A549 (cell line): Measurements from ENCODE around the gene DDX56. TPM values are rescaled to one million over a fixed set of nuclear protein-coding genes. Genes with fewer than 3 reads are reported as not detected.

Experiments used
- ATAC-seq, 2 experiments: fragments of 200-7000 bp in 1 of 2; fragments of >200 bp in 1 of 2; cut with Nextera tagmentation in 1 of 2; cut with Tn5 transposase in 1 of 2; 3 replicates each; pipeline versions ENCODE4 v1.8.0 to v1.9.1; 2018 to 2020; ENCODE audit warnings: mild to moderate bottlenecking in 1 of 2, moderate library complexity in 1 of 2
- CTCF ChIA-PET: fragments of 300-600 bp; sonication (Branson Sonifier 250); formaldehyde crosslinking; extraction: SDS; loops from one replicate; lab custom pipeline; 2021; ENCODE audit warnings: antibody characterized with exemption, inconsistent platforms; lab: Yijun Ruan, JAX
- POLR2A ChIA-PET: fragments of 350-600 bp; formaldehyde crosslinking; extraction: SDS; loops from one replicate; lab custom pipeline; 2021; ENCODE audit warnings: antibody characterized with exemption, inconsistent platforms; lab: Yijun Ruan, JAX
- DNase-seq, 2 experiments: peaks; one replicate each; pipeline versions ENCODE4 v3.0.0 to v3.0.0-alpha.2; 2011 to 2016; ENCODE audit warnings: low read depth in 1 of 2, low spot score in 1 of 2
- FAIRE-seq: peaks from 2 replicates; lab custom pipeline; 2011; peaks lifted over from hg19 to GRCh38; lab: Jason Lieb, UNC
- H3K27ac ChIP-seq, 2 experiments: fragments of >200 bp; sonication (Bioruptor Twin); formaldehyde crosslinking; 3 replicates each; pipeline ENCODE4 v1.5.1; 2016 to 2017
- H3K4me1 ChIP-seq: fragments of >200 bp; sonication (Bioruptor Twin); formaldehyde crosslinking; 3 replicates; pipeline ENCODE4 v1.6.1; 2016
- H3K4me2 ChIP-seq: fragments of >200 bp; sonication (Bioruptor Twin); formaldehyde crosslinking; 3 replicates; pipeline ENCODE4 v1.6.1; 2016
- H3K4me3 ChIP-seq: fragments of >200 bp; sonication (Bioruptor Twin); formaldehyde crosslinking; 3 replicates; pipeline ENCODE4 v1.5.1; 2016
- H3K9me3 ChIP-seq: fragments of >200 bp; sonication (Bioruptor Twin); formaldehyde crosslinking; 3 replicates; pipeline ENCODE4 v1.6.1; 2016
- BCL3 ChIP-seq: fragments of >200 bp; sonication (Bioruptor Twin); formaldehyde crosslinking; IDR thresholded peaks from 3 replicates; pipeline ENCODE4 v1.6.1; 2016
- CBX2 ChIP-seq: fragments of 200-600 bp; sonication (generic); IDR thresholded peaks from 2 replicates; pipeline ENCODE4 v1.6.1; 2016; ENCODE audit warnings: low read depth, mild to moderate bottlenecking, borderline replicate concordance
- CEBPB ChIP-seq, 2 experiments: fragments of >200 bp in 1 of 2; sonication (Bioruptor Twin) in 1 of 2; formaldehyde crosslinking in 1 of 2; IDR thresholded peaks; 2 replicates each; pipeline ENCODE4 v1.6.1; 2012 to 2016
- CHD2 ChIP-seq: fragments of 150-350 bp; IDR thresholded peaks from 2 replicates; pipeline ENCODE4 v1.6.1; 2014; ENCODE audit warnings: low read length; ENCODE audit not compliant: partially characterized antibody
- E2F6 ChIP-seq: IDR thresholded peaks from 2 replicates; pipeline ENCODE4 v1.6.1; 2012; ENCODE audit warnings: low read depth, borderline replicate concordance
- EHMT2 ChIP-seq: fragments of 200-600 bp; sonication (generic); IDR thresholded peaks from 2 replicates; pipeline ENCODE4 v1.6.1; 2016; ENCODE audit warnings: antibody characterized with exemption, low read depth, mild to moderate bottlenecking, moderate library complexity
- ELK1 ChIP-seq: fragments of 150-350 bp; IDR thresholded peaks from 2 replicates; pipeline ENCODE4 v1.6.1; 2014; ENCODE audit warnings: low read depth, mild to moderate bottlenecking, low read length
- EP300 ChIP-seq, 2 experiments: fragments of >200 bp; sonication (Bioruptor Twin); formaldehyde crosslinking; IDR thresholded peaks; 2 replicates in 1 of 2; 3 replicates in 1 of 2; pipeline ENCODE4 v1.6.1; 2016 to 2017
- ESRRA ChIP-seq: fragments of 150-350 bp; IDR thresholded peaks from 2 replicates; pipeline ENCODE4 v1.6.1; 2014; ENCODE audit warnings: mild to moderate bottlenecking, low read length, borderline replicate concordance
- FOSB ChIP-seq: fragments of 250-450 bp; sonication (Bioruptor Pico); IDR thresholded peaks from 2 replicates; pipeline ENCODE4 v1.5.0; 2020; ENCODE audit warnings: mild to moderate bottlenecking, moderate library complexity
- FOSL2 ChIP-seq, 2 experiments: fragments of 450-650 bp in 1 of 2; fragments of >200 bp in 1 of 2; sonication (Bioruptor Twin) in 1 of 2; formaldehyde crosslinking; IDR thresholded peaks; 2 replicates each; pipeline versions ENCODE4 v1.5.0 to v1.6.1; 2016 to 2020; ENCODE audit warnings: mild to moderate bottlenecking in 1 of 2, moderate library complexity in 1 of 2
- HES2 ChIP-seq: fragments of >200 bp; sonication (Bioruptor Twin); formaldehyde crosslinking; IDR thresholded peaks from 2 replicates; pipeline ENCODE4 v1.6.1; 2016
- HMGXB4 ChIP-seq: fragments of 250-450 bp; sonication (Bioruptor Pico); IDR thresholded peaks from 2 replicates; pipeline ENCODE4 v1.5.0; 2021; ENCODE audit warnings: mild to moderate bottlenecking, moderate library complexity, borderline replicate concordance
- HOXB13 ChIP-seq: fragments of 250-450 bp; sonication (Bioruptor Pico); IDR thresholded peaks from 2 replicates; pipeline ENCODE4 v1.5.0; 2020; ENCODE audit warnings: low read depth, mild to moderate bottlenecking, moderate library complexity
- KDM1A ChIP-seq: fragments of 200-600 bp; sonication (generic); IDR thresholded peaks from 2 replicates; pipeline ENCODE4 v1.6.1; 2016; ENCODE audit warnings: low read depth, mild to moderate bottlenecking
- MAFK ChIP-seq: fragments of 450-650 bp; IDR thresholded peaks from 2 replicates; pipeline ENCODE4 v1.6.1; 2014; ENCODE audit not compliant: partially characterized antibody
- NPAS2 ChIP-seq: fragments of 250-450 bp; sonication (Bioruptor Pico); IDR thresholded peaks from 2 replicates; pipeline ENCODE4 v1.8.0; 2022; ENCODE audit warnings: mild to moderate bottlenecking, moderate library complexity, borderline replicate concordance
- POLR2A ChIP-seq: IDR thresholded peaks from 2 replicates; pipeline ENCODE4 v1.6.1; 2012; ENCODE audit warnings: mild to moderate bottlenecking, low read length
- SREBF2 ChIP-seq: fragments of 450-650 bp; IDR thresholded peaks from 2 replicates; pipeline ENCODE4 v1.6.1; 2014; ENCODE audit warnings: mild to moderate bottlenecking, moderate library complexity
- USF2 ChIP-seq: fragments of 450-650 bp; IDR thresholded peaks from 2 replicates; pipeline ENCODE4 v1.6.1; 2014; ENCODE audit warnings: antibody characterized with exemption
- WGBS: methylation state at CpG from one replicate; pipeline ENCODE4 v1.1.6; 2017; ENCODE audit errors: missing lambda C conversion rate; 5-methylcytosine and 5-hydroxymethylcytosine counted together
- polyA plus RNA-seq, 4 experiments: library from polyadenylated mRNA; depleted of rRNA in 3 of 4; stranded (reverse); fragments of >200 nt; fragmentation: RNase III in 1 of 4; extraction: RNeasy Plus Mini Kit Qiagen cat#74134 plus additional on column Dnase treatment in 1 of 4; gene quantifications; 2 replicates in 3 of 4; 3 replicates in 1 of 4; pipeline ENCODE4 v1.2.3, GENCODE V29; 2011 to 2017

The DDX56 gene
- polyA plus RNA-seq, 2 of the 4 experiments (the other 2 are of a cell fraction) = 96.1 to 97.7 TPM

- ChIA-PET CTCF (interaction anchor here (1.7 kb wide), 1 partner anchor 22 kb away, joined by 4 read pairs; no protein-coding TSS in a partner anchor), POLR2A (no interaction called here)
- WGBS = 78% methylated on average over 1 of the region's 1 CpG
- no peak for DNase-seq
- Histone ChIP-seq H3K4me2 (no peak overlapping the region), H3K27ac (no peak overlapping the region), H3K4me1 (peaks cover 19% of the 10 kb centered on the region; the same call in 2 of the 3 replicates), H3K4me3 (no peak overlapping the region), H3K9me3 (no peaks in the 10 kb centered on the region)
- ATAC-seq = no peak
- FAIRE-seq = no peak
- TF ChIP-seq HMGXB4 (CRISPR knock-in tag) = no peak
- no peak for TF ChIP-seq E2F6
- TF ChIP-seq ELK1 = no peak
- no peak for TF ChIP-seq MAFK
- TF ChIP-seq FOSL2 (IDR thresholded peaks at IDR 0.05) = no peak
- no peak for TF ChIP-seq FOSL2 (CRISPR knock-in tag; IDR thresholded peaks at IDR 0.05)
Observed at GRCh38 chr7:44618045-44618444, 44.3 kb upstream of the DDX56 start.

- ATAC-seq = no peak
- TF ChIP-seq HES2 (no peak), POLR2A (no peak)
- TF ChIP-seq, all 56 proteins: peak for 0
- H3K27ac ChIP-seq = no peak overlapping the region
- H3K4me1 ChIP-seq = peaks cover 14% of the 10 kb centered on the region; the same call in 2 of the 3 replicates
- FAIRE-seq (no peak), DNase-seq (no peak)
- POLR2A ChIA-PET = no interaction called here
- 90% methylated on average over 2 of the region's 2 CpGs for WGBS
- H3K4me3 ChIP-seq = no peak overlapping the region
- H3K9me3 ChIP-seq = no peaks in the 10 kb centered on the region
- H3K4me2 ChIP-seq = no peak overlapping the region
- CTCF ChIA-PET = interaction anchor here (1.2 to 1.7 kb wide), 2 partner anchors 22 to 55 kb away, joined by 3 to 4 read pairs; no protein-coding TSS in a partner anchor
Observed at GRCh38 chr7:44617225-44617890, 43.6 kb upstream of the DDX56 start.

GRCh38 chr7:44616545-44616944, 42.8 kb upstream of the DDX56 start:
- H3K27ac ChIP-seq = no peak overlapping the region
- ATAC-seq (no peak), DNase-seq (no peak)
- WGBS = 91% methylated on average over 12 of the region's 12 CpGs
- peaks cover 9% of the 10 kb centered on the region; the same call in 2 of the 3 replicates for H3K4me1 ChIP-seq
- H3K4me2 ChIP-seq = no peak overlapping the region
- no peak overlapping the region for H3K4me3 ChIP-seq
- TF ChIP-seq MAFK = no peak
- TF ChIP-seq CHD2 = no peak
- no peak for TF ChIP-seq SREBF2
- no peak for TF ChIP-seq KDM1A
- no peak for TF ChIP-seq EP300 (IDR thresholded peaks at IDR 0.05)
- no peak for TF ChIP-seq FOSB (CRISPR knock-in tag)
- TF ChIP-seq BCL3 = no peak
- no peak for TF ChIP-seq CBX2
- TF ChIP-seq EHMT2 = no peak
- TF ChIP-seq CEBPB (IDR thresholded peaks at IDR 0.05) = no peak
- no peak for TF ChIP-seq HOXB13 (CRISPR knock-in tag)
- TF ChIP-seq NPAS2 = no peak
- TF ChIP-seq USF2 = no peak
- TF ChIP-seq ESRRA = no peak
- no peak for TF ChIP-seq HMGXB4 (CRISPR knock-in tag)
- TF ChIP-seq, all 56 proteins: peak for 0
- FAIRE-seq = no peak
- CTCF ChIA-PET = interaction anchor here (0.6 to 1.7 kb wide), 4 partner anchors 9 to 56 kb away, joined by 3 to 4 read pairs (median 4); no protein-coding TSS in a partner anchor
- no peaks in the 10 kb centered on the region for H3K9me3 ChIP-seq
- POLR2A ChIA-PET = no interaction called here
